Immature natural killer cell (primary cell): Measurements from ENCODE around the gene PLEKHG4. TPM values are rescaled to one million over a fixed set of nuclear protein-coding genes. Genes with fewer than 3 reads are reported as not detected.

Experiments
- DNase-seq, 3 donors: peaks; one replicate each; pipeline ENCODE4 v3.0.0; 2022; ENCODE audit warnings: mixed read lengths in 1 of 3
- H3K27ac Mint-ChIP-seq, 6 donors: one replicate each; pipeline ENCODE4 v1.8.0; 2020; ENCODE audit warnings: mixed read lengths in 6 of 6, mild to moderate bottlenecking in 5 of 6, inconsistent platforms in 4 of 6, moderate library complexity in 3 of 6
- H3K27me3 Mint-ChIP-seq, 3 donors: one replicate each; pipeline ENCODE4 v1.8.0; 2020 to 2021; ENCODE audit warnings: low read depth in 3 of 3, mild to moderate bottlenecking in 3 of 3, mixed read lengths in 3 of 3, moderate library complexity in 3 of 3, inconsistent platforms in 1 of 3
- H3K36me3 Mint-ChIP-seq, 3 donors: one replicate each; pipeline ENCODE4 v1.8.0; 2020; ENCODE audit warnings: mixed read lengths in 3 of 3, inconsistent platforms in 2 of 3, mild to moderate bottlenecking in 2 of 3
- H3K4me1 Mint-ChIP-seq, 2 donors: one replicate each; pipeline ENCODE4 v1.8.0; 2020; ENCODE audit warnings: inconsistent platforms in 2 of 2, mild to moderate bottlenecking in 2 of 2, mixed read lengths in 2 of 2, moderate library complexity in 1 of 2
- H3K4me3 Mint-ChIP-seq, 5 donors: one replicate each; pipeline ENCODE4 v1.8.0; 2020; ENCODE audit warnings: mild to moderate bottlenecking in 5 of 5, mixed read lengths in 5 of 5, inconsistent platforms in 3 of 5, moderate library complexity in 3 of 5
- H3K9me3 Mint-ChIP-seq, 6 donors: one replicate each; pipeline ENCODE4 v1.8.0; 2020; ENCODE audit warnings: mild to moderate bottlenecking in 6 of 6, mixed read lengths in 6 of 6, inconsistent platforms in 4 of 6, moderate library complexity in 3 of 6
- polyA plus RNA-seq, 3 donors: library from polyadenylated mRNA; unstranded; fragments of 300-500 nt; fragmentation: Illumina TruSeq; gene quantifications; one replicate each; pipeline ENCODE4 v1.2.3, GENCODE V29; 2021

Gene PLEKHG4
- polyA plus RNA-seq, 3 donors from 2014 or later = 3.7 to 8.1 (median 5.3) TPM

- Mint-ChIP-seq H3K27me3 (no peaks in the 10 kb centered on the region), H3K4me3 (peak overlapping the region in 4 of 5 donors; percentile 38 to 57 (median 46)), H3K36me3 (peaks cover 0 to 8% (median 5%) of the 10 kb centered on the region in 3 donors), H3K27ac (peak overlapping the region in 2 of 6 donors; percentile 12 to 46), H3K9me3 (no peaks in the 10 kb centered on the region), H3K4me1 (peaks cover 9 to 10% of the 10 kb centered on the region in 2 donors)
- no peak for DNase-seq
These were observed 1.0 kb downstream of the PLEKHG4 start for GRCh38 chr16:67280090-67281015.

- no peak for DNase-seq
- no peak overlapping the region for H3K27ac Mint-ChIP-seq
- peaks cover 6 to 9% of the 10 kb centered on the region in 2 donors for H3K4me1 Mint-ChIP-seq
- H3K36me3 Mint-ChIP-seq = peaks cover 0 to 4% (median 3%) of the 10 kb centered on the region in 3 donors
- no peaks in the 10 kb centered on the region for H3K9me3 Mint-ChIP-seq
- no peaks in the 10 kb centered on the region for H3K27me3 Mint-ChIP-seq
- peak overlapping the region in 1 of 5 donors; percentile 36 for H3K4me3 Mint-ChIP-seq
These were observed 2.5 kb downstream of the PLEKHG4 start for GRCh38 chr16:67281536-67282446.

GRCh38 chr16:67282447-67282805 is 3.1 kb downstream of the PLEKHG4 start:
- Mint-ChIP-seq H3K27ac (no peak overlapping the region), H3K36me3 (peaks cover 0 to 4% (median 3%) of the 10 kb centered on the region in 3 donors), H3K4me1 (peaks cover 4 to 7% of the 10 kb centered on the region in 2 donors), H3K4me3 (no peak overlapping the region), H3K9me3 (no peaks in the 10 kb centered on the region), H3K27me3 (no peaks in the 10 kb centered on the region)
- no peak for DNase-seq

- DNase-seq = no peak
- Mint-ChIP-seq H3K4me3 (no peak overlapping the region), H3K4me1 (peaks cover 0 to 3% of the 10 kb centered on the region in 2 donors), H3K27me3 (no peaks in the 10 kb centered on the region), H3K9me3 (no peaks in the 10 kb centered on the region), H3K27ac (peak overlapping the region in 2 of 6 donors; percentile 2 to 17), H3K36me3 (peaks cover 0 to 4% (median 3%) of the 10 kb centered on the region in 3 donors)
These were observed 3.9 kb downstream of the PLEKHG4 start for GRCh38 chr16:67283039-67283825.

- no peaks in the 10 kb centered on the region for H3K27me3 Mint-ChIP-seq
- H3K27ac Mint-ChIP-seq = no peak overlapping the region
- no peaks in the 10 kb centered on the region for H3K9me3 Mint-ChIP-seq
These were observed 4.7 kb downstream of the PLEKHG4 start for GRCh38 chr16:67283826-67284555.

GRCh38 chr16:67284699-67285646 is 5.6 kb downstream of the PLEKHG4 start:
- Mint-ChIP-seq H3K4me3 (no peak overlapping the region), H3K36me3 (peaks cover 0 to 4% (median 3%) of the 10 kb centered on the region in 3 donors), H3K9me3 (no peaks in the 10 kb centered on the region), H3K27me3 (peaks cover 0 to 5% (median 2%) of the 10 kb centered on the region in 3 donors), H3K27ac (no peak overlapping the region), H3K4me1 (peaks cover 12% of the 10 kb centered on the region in 2 donors)
- no peak for DNase-seq

More at GRCh38 chr16:67283826-67284555, 4.7 kb downstream of the PLEKHG4 start:
- DNase-seq = no peak
- Mint-ChIP-seq H3K36me3 (peaks cover 0 to 4% (median 3%) of the 10 kb centered on the region in 3 donors), H3K4me1 (peaks cover 2% of the 10 kb centered on the region in 2 donors), H3K4me3 (no peak overlapping the region)

GRCh38 chr16:67286441-67287235 is 7.3 kb downstream of the PLEKHG4 start:
- Mint-ChIP-seq H3K4me1 (peaks cover 20 to 21% of the 10 kb centered on the region in 2 donors), H3K4me3 (no peak overlapping the region), H3K27me3 (peaks cover 0 to 5% (median 2%) of the 10 kb centered on the region in 3 donors), H3K36me3 (peaks cover 0 to 4% (median 3%) of the 10 kb centered on the region in 3 donors), H3K9me3 (no peaks in the 10 kb centered on the region), H3K27ac (no peak overlapping the region)
- no peak for DNase-seq

GRCh38 chr16:67287960-67288359 is 8.6 kb downstream of the PLEKHG4 start:
- peaks cover 0 to 4% (median 3%) of the 10 kb centered on the region in 3 donors for H3K36me3 Mint-ChIP-seq
- no peaks in the 10 kb centered on the region for H3K9me3 Mint-ChIP-seq
- peaks cover 0 to 5% (median 2%) of the 10 kb centered on the region in 3 donors for H3K27me3 Mint-ChIP-seq
- peaks cover 20 to 21% of the 10 kb centered on the region in 2 donors for H3K4me1 Mint-ChIP-seq
- no peak overlapping the region for H3K4me3 Mint-ChIP-seq
- no peak overlapping the region for H3K27ac Mint-ChIP-seq
- no peak for DNase-seq

GRCh38 chr16:67291461-67291860 is 12.1 kb downstream of the PLEKHG4 start:
- Mint-ChIP-seq H3K4me3 (no peak overlapping the region), H3K27me3 (peaks cover 0 to 5% (median 2%) of the 10 kb centered on the region in 3 donors), H3K9me3 (no peaks in the 10 kb centered on the region), H3K27ac (no peak overlapping the region), H3K4me1 (peaks cover 27 to 30% of the 10 kb centered on the region in 2 donors), H3K36me3 (no peaks in the 10 kb centered on the region)
- DNase-seq = no peak

- Mint-ChIP-seq H3K9me3 (no peaks in the 10 kb centered on the region), H3K27me3 (peaks cover 0 to 5% (median 2%) of the 10 kb centered on the region in 3 donors), H3K27ac (no peak overlapping the region), H3K4me1 (peaks cover 22 to 24% of the 10 kb centered on the region in 2 donors), H3K36me3 (no peaks in the 10 kb centered on the region), H3K4me3 (no peak overlapping the region)
- peak in 2 of 3 donors; percentile 5 to 8 for DNase-seq
These were observed 14.9 kb downstream of the PLEKHG4 start for GRCh38 chr16:67294171-67294757.

- H3K9me3 Mint-ChIP-seq = no peaks in the 10 kb centered on the region
- no peak overlapping the region for H3K4me3 Mint-ChIP-seq
- H3K27me3 Mint-ChIP-seq = no peaks in the 10 kb centered on the region
- H3K36me3 Mint-ChIP-seq = no peaks in the 10 kb centered on the region
- no peak for DNase-seq
- H3K27ac Mint-ChIP-seq = no peak overlapping the region
- H3K4me1 Mint-ChIP-seq = peaks cover 16 to 17% of the 10 kb centered on the region in 2 donors
These were observed 15.6 kb downstream of the PLEKHG4 start for GRCh38 chr16:67294938-67295361.
